Spinal cord (tissue), 10 donors: ENCODE data around the gene UBFD1. TPM values are rescaled to one million over a fixed set of nuclear protein-coding genes. Genes with fewer than 3 reads are reported as not detected.
"Not testable (repeated sequence)": the region's sequence is repeated elsewhere in the genome, so short reads cannot be mapped to it uniquely, and the experiment has no call there.

Source experiments
- DNase-seq, 6 donors: peaks; one replicate each; pipeline versions ENCODE4 v3.0.0 to v3.0.0-alpha.2; 2013 to 2015; ENCODE audit warnings: low spot score in 6 of 6, low read depth in 4 of 6
- H3K27ac ChIP-seq: one replicate; pipeline ENCODE4 v1.5.1; 2013; ENCODE audit warnings: low read depth, low read length, control low read depth
- H3K27me3 ChIP-seq: one replicate; pipeline ENCODE4 v1.6.1; 2013; ENCODE audit warnings: low read length; ENCODE audit not compliant: control insufficient read depth, insufficient read depth
- H3K36me3 ChIP-seq: one replicate; pipeline ENCODE4 v1.6.1; 2013; ENCODE audit warnings: low read length; ENCODE audit not compliant: control insufficient read depth, insufficient read depth
- H3K4me1 ChIP-seq: one replicate; pipeline ENCODE4 v1.6.1; 2013; ENCODE audit warnings: low read length; ENCODE audit not compliant: control insufficient read depth, insufficient read depth
- H3K4me3 ChIP-seq: one replicate; pipeline ENCODE4 v1.5.1; 2013; ENCODE audit warnings: low read depth, low read length, control low read depth
- H3K9me3 ChIP-seq: one replicate; pipeline ENCODE4 v1.6.1; 2013; ENCODE audit warnings: low read length; ENCODE audit not compliant: control insufficient read depth, insufficient read depth
- WGBS: methylation state at CpG from one replicate; pipeline ENCODE4 v1.1.5; 2013; ENCODE audit warnings: missing lambda C conversion rate; ENCODE audit not compliant: insufficient coverage; 5-methylcytosine and 5-hydroxymethylcytosine counted together
- long read RNA-seq, 4 donors: transcript quantifications; one replicate each; lab custom pipeline, GENCODE V29; 2026
- polyA plus RNA-seq, 2 donors: library from polyadenylated mRNA; unstranded; fragments of 120-200 nt; gene quantifications; one replicate each; pipeline ENCODE4 v1.2.1, GENCODE V29; 2013; ENCODE audit not compliant: insufficient read length in 2 of 2
- total RNA-seq, 2 donors: library from RNA; depleted of rRNA in 1 of 2; stranded (reverse); fragments of 120-200 nt in 1 of 2; fragments of >200 nt in 1 of 2; gene quantifications; one replicate each; pipeline versions ENCODE4 v1.2.3 to v1.2.4, GENCODE V29; 2013 to 2014
- donor health status: healthy.

Gene UBFD1, protein sequence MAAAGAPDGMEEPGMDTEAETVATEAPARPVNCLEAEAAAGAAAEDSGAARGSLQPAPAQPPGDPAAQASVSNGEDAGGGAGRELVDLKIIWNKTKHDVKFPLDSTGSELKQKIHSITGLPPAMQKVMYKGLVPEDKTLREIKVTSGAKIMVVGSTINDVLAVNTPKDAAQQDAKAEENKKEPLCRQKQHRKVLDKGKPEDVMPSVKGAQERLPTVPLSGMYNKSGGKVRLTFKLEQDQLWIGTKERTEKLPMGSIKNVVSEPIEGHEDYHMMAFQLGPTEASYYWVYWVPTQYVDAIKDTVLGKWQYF
- total RNA-seq = 10 to 100 TPM; 58.1 to 82.0 TPM
- 100 to 1,000 TPM in 1 of 2 donors, 10 to 100 TPM in 1; 95.6 to 104 TPM for polyA plus RNA-seq
- long read RNA-seq, donor 1, full-length matches to known transcripts = 20 of 20 reads
- long read RNA-seq, donor 1, partial matches to known transcripts = 0 of 20 reads
- long read RNA-seq, donor 1, other reads (novel, unspliced or antisense) = 0 of 20 reads
- long read RNA-seq, donor 2, full-length matches to known transcripts = 12 of 12 reads
- long read RNA-seq, donor 2, partial matches to known transcripts = 0 of 12 reads
- long read RNA-seq, donor 2, other reads (novel, unspliced or antisense) = 0 of 12 reads
- long read RNA-seq, donor 3, full-length matches to known transcripts = 10 of 228 reads
- long read RNA-seq, donor 3, partial matches to known transcripts = 213 of 228 reads
- long read RNA-seq, donor 3, other reads (novel, unspliced or antisense) = 5 of 228 reads
- long read RNA-seq, donor 4, full-length matches to known transcripts = 10 of 704 reads
- long read RNA-seq, donor 4, partial matches to known transcripts = 683 of 704 reads
- long read RNA-seq, donor 4, other reads (novel, unspliced or antisense) = 11 of 704 reads

DNA sequence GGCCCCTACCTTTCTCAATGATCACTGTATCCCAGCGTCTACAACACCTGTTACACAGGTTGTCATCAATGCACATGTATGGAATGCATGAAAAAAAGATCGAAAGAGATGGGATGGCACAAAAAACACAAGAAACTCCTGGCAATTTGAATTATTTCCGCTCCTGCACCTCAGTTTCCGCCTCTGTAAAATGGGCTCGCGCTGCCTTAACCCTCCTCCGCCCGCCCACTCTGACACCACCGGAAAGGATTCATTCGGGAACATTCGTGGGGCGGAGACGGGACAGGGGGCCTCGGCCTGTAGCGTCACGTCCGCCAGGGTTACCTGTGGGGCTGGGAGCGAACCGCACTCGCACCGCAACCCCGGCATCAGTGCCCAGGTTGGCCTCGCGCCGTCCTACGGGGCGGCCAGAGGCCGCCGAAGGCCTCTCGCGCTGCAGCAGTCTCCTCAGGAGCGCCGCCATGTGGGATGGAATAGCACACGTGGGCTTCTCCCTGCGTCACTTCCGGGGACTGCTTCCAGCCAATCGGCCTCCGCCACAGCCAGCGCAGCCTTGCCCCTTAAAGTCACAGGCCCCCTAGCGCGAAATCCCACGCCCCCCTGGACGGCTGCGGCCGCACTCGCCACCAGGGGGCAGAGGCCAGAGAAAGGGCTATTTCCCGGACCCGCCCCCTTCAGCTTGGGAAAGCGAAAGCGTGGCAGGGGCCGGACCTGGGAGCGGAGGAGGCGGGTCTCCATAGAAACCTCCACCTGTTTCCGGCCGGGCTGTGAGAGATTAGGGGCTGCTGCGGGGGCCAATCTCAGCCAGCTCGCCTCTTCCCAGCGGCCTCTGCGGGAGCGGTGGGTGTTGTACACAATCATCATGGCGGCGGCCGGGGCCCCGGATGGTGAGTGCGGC, at the start of gene UBFD1, which contains the start of gene EARS2:
Gene UBFD1 (plus strand): TSS at position 847 of the 898 bp plus-strand sequence. CDS start 16 bp downstream, at position 863.
Gene EARS2 (minus strand): TSS at position 470 of the 898 bp plus-strand sequence. CDS start 7 bp downstream, at position 463.
- DNase-seq = peak; percentile 94 to 99 (median 97)
- Histone ChIP-seq H3K27me3 (no peaks in the 10 kb centered on the region), H3K27ac (peak within 1 kb of the TSS; percentile 95), H3K36me3 (peaks cover 15% of the 10 kb centered on the region), H3K9me3 (no peaks in the 10 kb centered on the region), H3K4me3 (peak within 1 kb of the TSS; percentile 89), H3K4me1 (peaks cover 15% of the 10 kb centered on the region)
- under 1% methylated on average over 63 of the region's 65 CpGs for WGBS

GRCh38 chr16:23508589-23509440, 48.7 kb upstream of the UBFD1 start:
- Histone ChIP-seq H3K9me3 (no peaks in the 10 kb centered on the region), H3K27ac (no peak overlapping the region), H3K4me1 (peaks cover 31% of the 10 kb centered on the region), H3K36me3 (no peaks in the 10 kb centered on the region), H3K4me3 (peak overlapping the region; percentile 60), H3K27me3 (no peaks in the 10 kb centered on the region)
- DNase-seq = peak in 3 of 6 donors; percentile 19 to 77 (median 74)
- 11% methylated on average over 25 of the region's 28 CpGs for WGBS

DNA sequence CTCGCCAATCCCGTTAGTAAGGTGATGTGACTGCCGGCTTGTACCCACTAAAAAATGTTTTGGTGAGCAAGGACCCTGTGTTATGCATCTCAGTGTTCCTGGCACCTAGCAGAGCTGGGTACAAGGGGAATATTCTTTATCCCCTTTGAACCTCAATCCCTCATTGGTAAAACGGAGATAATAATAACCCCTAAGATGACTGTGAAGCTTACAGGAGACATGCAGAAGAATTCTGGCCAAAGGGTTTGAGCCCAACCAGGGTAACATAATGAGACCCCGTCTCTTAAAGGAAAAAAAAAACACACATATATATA, 48.1 kb upstream of the UBFD1 start:
- Histone ChIP-seq H3K27me3 (no peaks in the 10 kb centered on the region), H3K27ac (no peak overlapping the region), H3K4me1 (peaks cover 25% of the 10 kb centered on the region), H3K36me3 (peaks cover 5% of the 10 kb centered on the region), H3K9me3 (no peaks in the 10 kb centered on the region), H3K4me3 (peak overlapping the region; percentile 60)
- WGBS = no CpG with 5 or more reads among the region's 5 CpGs
- no peak for DNase-seq

GRCh38 chr16:23509782-23510163, 47.8 kb upstream of the UBFD1 start:
- WGBS = 0% methylated on average over 9 of the region's 17 CpGs
- peak in 3 of 6 donors; percentile 28 to 73 (median 70) for DNase-seq
- Histone ChIP-seq H3K9me3 (no peaks in the 10 kb centered on the region), H3K4me3 (peak overlapping the region; percentile 60), H3K36me3 (peaks cover 8% of the 10 kb centered on the region), H3K27me3 (no peaks in the 10 kb centered on the region), H3K27ac (no peak overlapping the region), H3K4me1 (peaks cover 21% of the 10 kb centered on the region)

- DNase-seq = peak; percentile 70 to 95 (median 77)
- H3K27ac ChIP-seq = no peak within 1 kb of the TSS
- H3K4me3 ChIP-seq = peak within 1 kb of the TSS; percentile 60
- under 1% methylated on average over 61 of the region's 71 CpGs for WGBS
- H3K4me1 ChIP-seq = peaks cover 18% of the 10 kb centered on the region
- H3K27me3 ChIP-seq = no peaks in the 10 kb centered on the region
- H3K36me3 ChIP-seq = peaks cover 12% of the 10 kb centered on the region
- no peaks in the 10 kb centered on the region for H3K9me3 ChIP-seq
Observed at GRCh38 chr16:23510164-23510914, 47.2 kb upstream of the UBFD1 start, which contains the start of gene GGA2. GGA2 (minus strand) TSS chr16:23510494; CDS start chr16:23510411, 83 bp downstream.

DNA sequence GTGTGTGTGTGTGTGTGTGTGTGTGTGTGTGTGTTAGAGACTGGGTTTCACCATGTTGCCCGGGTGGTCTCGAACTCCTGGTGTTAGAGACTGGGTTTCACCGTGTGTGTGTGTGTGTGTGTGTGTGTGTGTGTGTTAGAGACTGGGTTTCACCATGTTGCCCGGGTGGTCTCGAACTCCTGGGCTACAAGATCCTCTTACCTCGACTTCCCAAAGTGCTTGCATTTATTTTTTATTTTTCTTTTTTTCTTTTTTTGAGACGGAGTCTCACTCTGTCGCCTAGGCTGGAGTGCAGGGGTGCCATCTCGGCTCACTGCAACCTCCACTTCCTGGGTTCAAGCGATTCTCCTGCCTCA, 46.6 kb upstream of the UBFD1 start:
- H3K9me3 ChIP-seq, H3K27me3 ChIP-seq, H3K27ac ChIP-seq, DNase-seq: not testable (repeated sequence)
- 100% methylated on average over 2 of the region's 10 CpGs for WGBS
- Histone ChIP-seq H3K4me3 (peak overlapping the region; percentile 54), H3K36me3 (peaks cover 14% of the 10 kb centered on the region), H3K4me1 (peaks cover 18% of the 10 kb centered on the region)

GRCh38 chr16:23511731-23512130, 45.8 kb upstream of the UBFD1 start:
- DNase-seq = no peak
- Histone ChIP-seq H3K27me3 (no peaks in the 10 kb centered on the region), H3K27ac (no peak overlapping the region), H3K36me3 (peaks cover 19% of the 10 kb centered on the region), H3K4me1 (peaks cover 15% of the 10 kb centered on the region), H3K9me3 (no peaks in the 10 kb centered on the region), H3K4me3 (no peak overlapping the region)
- no CpG with 5 or more reads among the region's 7 CpGs for WGBS

DNA sequence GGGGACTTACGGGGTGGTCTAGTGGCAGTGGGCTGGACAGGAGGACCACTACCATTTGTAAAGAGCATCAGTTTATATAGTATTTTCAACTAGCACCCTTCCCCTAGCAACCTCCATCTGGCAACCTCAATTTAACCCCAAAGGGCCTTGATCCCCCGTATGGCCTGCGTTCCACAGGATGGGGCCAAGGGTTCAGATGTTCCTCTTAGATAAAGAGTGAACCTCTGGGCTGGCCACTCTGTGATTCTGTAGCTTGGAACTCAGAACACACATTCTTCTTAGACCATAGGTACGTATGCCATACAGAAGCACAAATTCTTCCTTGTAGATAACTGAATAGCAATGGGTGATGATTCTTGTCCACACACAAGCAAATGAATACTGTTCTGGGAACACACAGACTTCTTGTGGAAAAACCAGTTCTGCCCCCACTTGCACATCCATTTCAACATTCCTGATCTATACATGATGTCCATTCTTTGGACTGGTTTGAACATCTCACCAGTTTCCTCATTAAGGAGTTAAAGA, 45.3 kb upstream of the UBFD1 start:
- H3K36me3 ChIP-seq = peaks cover 19% of the 10 kb centered on the region
- H3K27ac ChIP-seq = no peak overlapping the region
- no peak overlapping the region for H3K4me3 ChIP-seq
- no peak for DNase-seq
- no peaks in the 10 kb centered on the region for H3K9me3 ChIP-seq
- H3K27me3 ChIP-seq = no peaks in the 10 kb centered on the region
- H3K4me1 ChIP-seq = peaks cover 13% of the 10 kb centered on the region
- WGBS = no CpG with 5 or more reads among the region's 4 CpGs
